H1 (cell line): ENCODE measurements around the gene RGS6. TPM values are rescaled to one million over a fixed set of nuclear protein-coding genes. Genes with fewer than 3 reads are reported as not detected.

Experiments
- ASH2L ChIP-seq: fragments of 200-600, 300-600 bp; sonication (generic); IDR thresholded peaks from one replicate; pipeline ENCODE4 v1.7.1; 2017; ENCODE audit warnings: low read length
- RNF2 ChIP-seq: fragments of 200-900, 300-1000 bp; sonication (generic); IDR thresholded peaks from 2 replicates; pipeline ENCODE4 v1.7.1; 2016; ENCODE audit warnings: borderline replicate concordance, low read depth, mild to moderate bottlenecking, antibody characterized with exemption, low read length; ENCODE audit not compliant: poor library complexity, severe bottlenecking; ENCODE audit errors: missing control alignments
- SAP30 ChIP-seq: fragments of 300-600 bp; sonication (generic); IDR thresholded peaks from 2 replicates; pipeline ENCODE4 v1.7.1; 2012; ENCODE audit warnings: low read length, moderate library complexity, mild to moderate bottlenecking, inconsistent platforms; ENCODE audit not compliant: insufficient read depth, insufficient replicate concordance
- polyA plus RNA-seq, 7 experiments: library from polyadenylated mRNA; depleted of rRNA in 3 of 7; stranded (reverse) in 5 of 7; unstranded in 2 of 7; fragments of >200 nt in 5 of 7; fragments of 200-250 nt in 2 of 7; gene quantifications; 1 replicate in 5 of 7; 2 replicates in 1 of 7; 4 replicates in 1 of 7; pipeline versions ENCODE4 v1.2.1 to v1.2.3, GENCODE V29; 2011 to 2013; ENCODE audit warnings: missing spikeins in 2 of 7, mixed read lengths in 2 of 7
- total RNA-seq: library from RNA; stranded (reverse); fragmentation: NEBNext Ultra II Directional; extraction: Animal tissue kit (Norgen Biotek cat#: 25700); gene quantifications from 2 replicates; pipeline ENCODE4 v1.2.1, GENCODE V29; 2021
- TF ChIP-seq, protein P1 (sequence below): IDR thresholded peaks from 2 replicates; pipeline ENCODE4 v1.6.1; 2011; ENCODE audit warnings: low read length, improper control_type of control experiment

The RGS6 gene
- total and polyA plus RNA-seq, 2 of the 8 experiments (the other 6 are each of a cell fraction or from before 2014, with no cell fraction given): 0.26 to 1.1 TPM

- TF ChIP-seq ASH2L: no peak
- TF ChIP-seq SAP30: no peak
- TF ChIP-seq, protein P1, sequence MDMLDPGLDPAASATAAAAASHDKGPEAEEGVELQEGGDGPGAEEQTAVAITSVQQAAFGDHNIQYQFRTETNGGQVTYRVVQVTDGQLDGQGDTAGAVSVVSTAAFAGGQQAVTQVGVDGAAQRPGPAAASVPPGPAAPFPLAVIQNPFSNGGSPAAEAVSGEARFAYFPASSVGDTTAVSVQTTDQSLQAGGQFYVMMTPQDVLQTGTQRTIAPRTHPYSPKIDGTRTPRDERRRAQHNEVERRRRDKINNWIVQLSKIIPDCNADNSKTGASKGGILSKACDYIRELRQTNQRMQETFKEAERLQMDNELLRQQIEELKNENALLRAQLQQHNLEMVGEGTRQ: no peak
- no peak for TF ChIP-seq RNF2
These were observed 165.0 kb downstream of the RGS6 start (continued) for GRCh38 chr14:72097173-72097783.
